ENCODE measurements around the gene FHAD1.

Gene FHAD1

GRCh38 chr1:15287035-15287979, 40.3 kb downstream of the FHAD1 start:
- Histone ChIP-seq H3K36me3 (replicated peaks; ENCODE audit: low read depth, low read length) (no peaks in the 10 kb centered on the region), H4K20me1 (ENCODE audit: insufficient read depth, low read length) (no peaks in the 10 kb centered on the region), H3K27ac (ENCODE audit: low read length) (no peak overlapping the region), H3K4me1 (ENCODE audit: low read length) (no peaks in the 10 kb centered on the region), H3K4me3 (ENCODE audit: low read length) (no peak overlapping the region), H3K27me3 (ENCODE audit: low read depth, low read length) (no peaks in the 10 kb centered on the region), H3K4me2 (ENCODE audit: low read length) (no peak overlapping the region), H3K9ac (ENCODE audit: low read length) (no peak overlapping the region), H3K9me3 (ENCODE audit: insufficient read depth, low read length) (no peaks in the 10 kb centered on the region), H3K79me2 (ENCODE audit: low read length) (no peaks in the 10 kb centered on the region), H2AFZ (ENCODE audit: low read depth, low read length) (no peak overlapping the region)
- TF ChIP-seq EZH2phosphoT487 (IDR thresholded peaks at IDR 0.05; ENCODE audit: low read depth) = no peak

DNA sequence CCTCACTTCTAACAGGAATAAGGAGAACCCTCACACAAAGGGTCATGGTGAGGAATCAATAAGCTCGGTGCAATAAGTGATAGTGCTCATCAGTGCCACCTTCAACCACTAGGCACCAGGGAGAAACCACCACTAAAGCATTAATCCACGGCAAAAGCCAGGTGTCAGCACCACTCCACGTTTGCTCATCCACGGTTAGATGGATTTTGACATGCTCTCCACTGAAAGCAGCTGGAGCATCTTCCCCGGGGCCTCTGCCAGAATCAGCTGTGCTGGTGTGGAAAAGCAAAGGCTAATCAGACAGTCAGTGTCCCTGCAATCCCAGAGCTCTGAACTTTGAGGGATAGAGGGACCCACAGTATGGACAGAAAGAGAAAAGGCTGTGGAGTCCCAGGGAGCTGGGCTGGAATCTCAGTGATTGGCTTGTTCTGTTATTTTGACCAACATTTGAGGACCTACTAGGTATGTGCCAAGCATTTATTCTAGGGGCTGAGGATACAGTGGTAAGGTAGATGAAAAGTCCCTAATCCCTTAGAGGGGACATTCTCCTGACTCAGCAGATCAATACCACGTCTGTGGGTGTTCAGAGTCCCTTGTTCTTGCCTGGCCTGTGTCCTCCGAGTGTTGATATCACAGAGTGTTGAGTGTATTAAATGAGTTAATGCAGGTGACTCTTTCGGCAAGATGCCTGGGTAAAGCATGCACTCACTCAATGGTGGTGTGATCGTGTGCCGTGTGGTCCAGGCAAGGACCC, 41.3 kb downstream of the FHAD1 start:
- Histone ChIP-seq H3K4me3 (ENCODE audit: low read length) (no peak overlapping the region), H3K9ac (ENCODE audit: low read length) (no peak overlapping the region), H3K9me3 (ENCODE audit: insufficient read depth, low read length) (no peaks in the 10 kb centered on the region), H3K36me3 (replicated peaks; ENCODE audit: low read depth, low read length) (no peaks in the 10 kb centered on the region), H3K79me2 (ENCODE audit: low read length) (no peaks in the 10 kb centered on the region), H3K27ac (ENCODE audit: low read length) (no peak overlapping the region), H3K4me2 (ENCODE audit: low read length) (no peak overlapping the region), H3K4me1 (ENCODE audit: low read length) (no peaks in the 10 kb centered on the region), H4K20me1 (ENCODE audit: insufficient read depth, low read length) (no peaks in the 10 kb centered on the region), H3K27me3 (ENCODE audit: low read depth, low read length) (no peaks in the 10 kb centered on the region), H2AFZ (ENCODE audit: low read depth, low read length) (no peak overlapping the region)
- no peak for TF ChIP-seq EZH2phosphoT487 (IDR thresholded peaks at IDR 0.05; ENCODE audit: low read depth)
- TF ChIP-seq, protein P1, sequence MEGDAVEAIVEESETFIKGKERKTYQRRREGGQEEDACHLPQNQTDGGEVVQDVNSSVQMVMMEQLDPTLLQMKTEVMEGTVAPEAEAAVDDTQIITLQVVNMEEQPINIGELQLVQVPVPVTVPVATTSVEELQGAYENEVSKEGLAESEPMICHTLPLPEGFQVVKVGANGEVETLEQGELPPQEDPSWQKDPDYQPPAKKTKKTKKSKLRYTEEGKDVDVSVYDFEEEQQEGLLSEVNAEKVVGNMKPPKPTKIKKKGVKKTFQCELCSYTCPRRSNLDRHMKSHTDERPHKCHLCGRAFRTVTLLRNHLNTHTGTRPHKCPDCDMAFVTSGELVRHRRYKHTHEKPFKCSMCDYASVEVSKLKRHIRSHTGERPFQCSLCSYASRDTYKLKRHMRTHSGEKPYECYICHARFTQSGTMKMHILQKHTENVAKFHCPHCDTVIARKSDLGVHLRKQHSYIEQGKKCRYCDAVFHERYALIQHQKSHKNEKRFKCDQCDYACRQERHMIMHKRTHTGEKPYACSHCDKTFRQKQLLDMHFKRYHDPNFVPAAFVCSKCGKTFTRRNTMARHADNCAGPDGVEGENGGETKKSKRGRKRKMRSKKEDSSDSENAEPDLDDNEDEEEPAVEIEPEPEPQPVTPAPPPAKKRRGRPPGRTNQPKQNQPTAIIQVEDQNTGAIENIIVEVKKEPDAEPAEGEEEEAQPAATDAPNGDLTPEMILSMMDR (IDR thresholded peaks at IDR 0.05; ENCODE audit: low read depth, low read length) = no peak

DNA sequence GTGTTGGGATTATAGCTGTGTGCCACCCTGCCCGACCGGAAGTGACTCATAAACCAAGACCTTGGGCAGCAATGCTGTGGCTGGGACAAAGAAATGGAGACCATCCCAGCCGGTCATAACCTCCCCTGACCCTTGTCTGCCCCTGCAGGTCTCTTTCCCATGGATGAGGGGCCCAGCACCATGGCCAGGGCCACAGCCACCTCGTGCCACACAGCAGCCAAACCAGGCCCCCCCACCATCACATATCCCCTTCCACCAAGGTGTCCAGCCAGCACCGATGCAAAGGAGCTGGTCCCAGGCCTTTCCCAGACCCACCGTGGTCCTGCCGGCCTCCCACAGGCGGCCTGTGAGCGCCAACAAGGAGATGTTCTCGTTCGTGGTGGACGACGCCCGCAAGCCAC, 42.2 kb downstream of the FHAD1 start:
- Histone ChIP-seq H3K4me2 (ENCODE audit: low read length) (no peak overlapping the region), H2AFZ (ENCODE audit: low read depth, low read length) (no peak overlapping the region), H3K27ac (ENCODE audit: low read length) (no peak overlapping the region), H3K27me3 (ENCODE audit: low read depth, low read length) (no peaks in the 10 kb centered on the region), H3K4me3 (ENCODE audit: low read length) (no peak overlapping the region), H3K79me2 (ENCODE audit: low read length) (no peaks in the 10 kb centered on the region), H4K20me1 (ENCODE audit: insufficient read depth, low read length) (no peaks in the 10 kb centered on the region), H3K4me1 (ENCODE audit: low read length) (no peaks in the 10 kb centered on the region), H3K9ac (ENCODE audit: low read length) (no peak overlapping the region), H3K9me3 (ENCODE audit: insufficient read depth, low read length) (no peaks in the 10 kb centered on the region), H3K36me3 (replicated peaks; ENCODE audit: low read depth, low read length) (no peaks in the 10 kb centered on the region)
- TF ChIP-seq EZH2phosphoT487 (IDR thresholded peaks at IDR 0.05; ENCODE audit: low read depth) = no peak
- TF ChIP-seq, protein P1 (IDR thresholded peaks at IDR 0.05; ENCODE audit: low read depth, low read length) = no peak

- Histone ChIP-seq H3K9ac (ENCODE audit: low read length) (no peak overlapping the region), H4K20me1 (ENCODE audit: insufficient read depth, low read length) (no peaks in the 10 kb centered on the region), H2AFZ (ENCODE audit: low read depth, low read length) (no peak overlapping the region), H3K79me2 (ENCODE audit: low read length) (no peaks in the 10 kb centered on the region), H3K4me1 (ENCODE audit: low read length) (no peaks in the 10 kb centered on the region), H3K4me3 (ENCODE audit: low read length) (no peak overlapping the region), H3K36me3 (replicated peaks; ENCODE audit: low read depth, low read length) (no peaks in the 10 kb centered on the region), H3K4me2 (ENCODE audit: low read length) (no peak overlapping the region), H3K9me3 (ENCODE audit: insufficient read depth, low read length) (no peaks in the 10 kb centered on the region), H3K27ac (ENCODE audit: low read length) (no peak overlapping the region), H3K27me3 (ENCODE audit: low read depth, low read length) (no peaks in the 10 kb centered on the region)
- TF ChIP-seq, protein P1 (IDR thresholded peaks at IDR 0.05; ENCODE audit: low read depth, low read length) = no peak
- no peak for TF ChIP-seq EZH2phosphoT487 (IDR thresholded peaks at IDR 0.05; ENCODE audit: low read depth)
These were observed 43.4 kb downstream of the FHAD1 start for GRCh38 chr1:15290382-15290781.
